Right lobe of liver (tissue), 6 donors: ENCODE results near the gene CR2. TPM values are rescaled to one million over a fixed set of nuclear protein-coding genes. Genes with fewer than 3 reads are reported as not detected.

Experiments used
- ATAC-seq, 4 donors: fragments of 200-7000 bp; cut with Tn5 transposase; one replicate each; pipeline ENCODE4 v1.9.1; 2020; ENCODE audit warnings: mild to moderate bottlenecking in 4 of 4, moderate library complexity in 4 of 4
- DNase-seq, 3 donors: peaks; one replicate each; pipeline ENCODE4 v3.0.0-alpha.2; 2020
- H3K27ac ChIP-seq, 3 donors: fragments of 200-600 bp; one replicate each; pipeline ENCODE4 v1.8.0; 2022
- H3K27me3 ChIP-seq, 2 donors: fragments of 200-600 bp; one replicate each; pipeline ENCODE4 v1.8.0; 2022
- H3K36me3 ChIP-seq, 4 donors: fragments of 200-600 bp; sonication (generic) in 1 of 4; one replicate each; pipeline versions ENCODE4 v1.5.1 to v1.8.0; 2017 to 2022; ENCODE audit warnings: control low read depth in 1 of 4
- H3K4me1 ChIP-seq, 4 donors: fragments of 200-600 bp; sonication (generic) in 1 of 4; one replicate each; pipeline versions ENCODE4 v1.5.1 to v1.8.0; 2017 to 2022; ENCODE audit warnings: control low read depth in 1 of 4
- H3K4me3 ChIP-seq, 3 donors: fragments of 200-600 bp; one replicate each; pipeline ENCODE4 v1.8.0; 2022
- H3K9me3 ChIP-seq, 4 donors: fragments of 200-600 bp; sonication (generic) in 1 of 4; one replicate each; pipeline versions ENCODE4 v1.5.1 to v1.8.0; 2017 to 2022; ENCODE audit warnings: control low read depth in 1 of 4
- CTCF ChIP-seq, 4 donors: fragments of 200-600 bp in 3 of 4; fragments of 450-650 bp in 1 of 4; IDR thresholded peaks; one replicate each; pipeline versions ENCODE4 v1.5.1 to v1.8.0; 2016 to 2022; ENCODE audit warnings: antibody characterized with exemption in 4 of 4, mild to moderate bottlenecking in 2 of 4
- POLR2A ChIP-seq: fragments of 450-650 bp; IDR thresholded peaks from one replicate; pipeline ENCODE4 v1.6.1; 2017; ENCODE audit warnings: antibody characterized with exemption, mild to moderate bottlenecking
- WGBS: methylation state at CpG from one replicate; pipeline ENCODE4 v1.1.6; 2018; ENCODE audit warnings: low coverage, low lambda C conversion rate; ENCODE audit not compliant: insufficient coverage; ENCODE audit errors: missing lambda C conversion rate; 5-methylcytosine and 5-hydroxymethylcytosine counted together
- intact Hi-C, 2 donors: fragments of 100-400 bp; cut with DNase I; formaldehyde crosslinking; loops; one replicate each; pipeline versions ENCODE4 v1.11.2 to v1.14.1; 2022
- long read RNA-seq: library from polyadenylated mRNA; unstranded; transcript quantifications from one replicate; pipeline ENCODE4 v2.0.0, GENCODE V29; 2019
- total RNA-seq, 6 experiments: library from RNA; depleted of rRNA in 2 of 6; stranded (reverse); fragments of >200 nt in 2 of 6; fragmentation: NEBNext Ultra II Directional in 3 of 6; extraction: Animal tissue kit (Norgen Biotek cat#: 25700) in 3 of 6; gene quantifications; one replicate each; pipeline versions ENCODE4 v1.1.0 to v1.2.4, GENCODE V29; 2016 to 2023
- donor health status: DM: no; HTN: yes; CAD: no.
- donor health status: DM: no; HTN: no; CAD: no.
- donor health status: DM: no; HTN: no; CAD: no.
- donor health status: DM: no; HTN: yes; CAD: no.
- donor health status: DM: no; HTN: yes; CAD: no.

CR2 gene
- total RNA-seq = under 1 TPM in 1 of 6 experiments, not detected in 5; 0.07 TPM
- long read RNA-seq = 0 reads

GRCh38 chr1:207454046-207454964, at the start of gene CR2:
TSS of gene CR2 (plus strand) at chr1:207454328. CDS start at chr1:207454419, 91 bp downstream.
- intact Hi-C loops = no loop called here
- H3K36me3 ChIP-seq = no peaks in the 10 kb centered on the region
- 6% methylated on average over 16 of the region's 75 CpGs for WGBS
- TF ChIP-seq CTCF (IDR thresholded peaks at IDR 0.05) (peak in 3 of 4 donors; percentile 5 to 25 (median 12)), POLR2A (no peak)
- H3K9me3 ChIP-seq = no peaks in the 10 kb centered on the region
- H3K4me1 ChIP-seq = peaks cover 0 to 12% (median 6%) of the 10 kb centered on the region in 4 donors
- peak; percentile 58 to 67 (median 62) for DNase-seq
- ATAC-seq = peak; percentile 88 to 92 (median 90)
- peak within 1 kb of the TSS; percentile 26 to 42 (median 41) for H3K4me3 ChIP-seq
- no peak within 1 kb of the TSS for H3K27ac ChIP-seq
- H3K27me3 ChIP-seq = peaks cover 0 to 4% of the 10 kb centered on the region in 2 donors

- no peak for DNase-seq
- Histone ChIP-seq H3K9me3 (no peaks in the 10 kb centered on the region), H3K4me1 (peaks cover 0 to 12% (median 6%) of the 10 kb centered on the region in 4 donors), H3K36me3 (no peaks in the 10 kb centered on the region), H3K27ac (no peak overlapping the region), H3K4me3 (no peak overlapping the region), H3K27me3 (no peaks in the 10 kb centered on the region)
- 79% methylated on average over 6 of the region's 6 CpGs for WGBS
- intact Hi-C loops = no loop called here
- peak; percentile 88 to 92 (median 91) for ATAC-seq
- no peak for TF ChIP-seq POLR2A
- TF ChIP-seq CTCF (IDR thresholded peaks at IDR 0.05) = peak; percentile 80 to 86 (median 81)
Observed at GRCh38 chr1:207404849-207405525, 49.1 kb upstream of the CR2 start.

- ATAC-seq (no peak), DNase-seq (no peak)
- H3K4me3 ChIP-seq = no peak overlapping the region
- intact Hi-C loops = no loop called here
- TF ChIP-seq POLR2A = no peak
- TF ChIP-seq CTCF (IDR thresholded peaks at IDR 0.05) = no peak
- H3K27me3 ChIP-seq = no peaks in the 10 kb centered on the region
- H3K9me3 ChIP-seq = no peaks in the 10 kb centered on the region
- no peaks in the 10 kb centered on the region for H3K36me3 ChIP-seq
- H3K4me1 ChIP-seq = peaks cover 0 to 12% (median 6%) of the 10 kb centered on the region in 4 donors
- no peak overlapping the region for H3K27ac ChIP-seq
Observed at GRCh38 chr1:207405814-207406213, 48.3 kb upstream of the CR2 start.

- H3K27ac ChIP-seq = peak overlapping the region in 1 of 3 donors; percentile 55
- H3K4me3 ChIP-seq = no peak overlapping the region
- peaks cover 0 to 12% (median 6%) of the 10 kb centered on the region in 4 donors for H3K4me1 ChIP-seq
- no peaks in the 10 kb centered on the region for H3K9me3 ChIP-seq
- no peaks in the 10 kb centered on the region for H3K27me3 ChIP-seq
- no peaks in the 10 kb centered on the region for H3K36me3 ChIP-seq
- ATAC-seq (peak; percentile 81 to 93 (median 90)), DNase-seq (no peak)
- WGBS = 0% methylated on average over 1 of the region's 1 CpG
- intact Hi-C loops = no loop called here
- TF ChIP-seq POLR2A (no peak), CTCF (IDR thresholded peaks at IDR 0.05) (no peak)
Observed at GRCh38 chr1:207407655-207408260, 46.4 kb upstream of the CR2 start.
